ENCODE measurements around the gene CPA1. TPM values are rescaled to one million over a fixed set of nuclear protein-coding genes. Genes with fewer than 3 reads are reported as not detected.

The CPA1 gene
- total RNA-seq, 1 donor from 2014 or later, result not detected

GRCh38 chr7:130349911-130350782 lies 30.1 kb upstream of the CPA1 start:
- peaks cover 18% of the 10 kb centered on the region for H3K4me1 Mint-ChIP-seq (ENCODE audit: unreplicated experiment)
- H3K36me3 Mint-ChIP-seq (ENCODE audit: low read depth, unreplicated experiment), result peaks cover 3% of the 10 kb centered on the region
- no peaks in the 10 kb centered on the region for H3K9me3 Mint-ChIP-seq (ENCODE audit: unreplicated experiment)
- peaks cover 9% of the 10 kb centered on the region for H3K27me3 Mint-ChIP-seq (ENCODE audit: unreplicated experiment)
- no peak for DNase-seq (ENCODE audit: low spot score)
- H3K27ac Mint-ChIP-seq (ENCODE audit: unreplicated experiment), result peak overlapping the region; percentile 52
- TF ChIP-seq CTCF (IDR thresholded peaks at IDR 0.05; ENCODE audit: unreplicated experiment), result no peak
- H3K4me3 Mint-ChIP-seq (ENCODE audit: unreplicated experiment), result peak overlapping the region; percentile 18

- peaks cover 19% of the 10 kb centered on the region for H3K4me1 Mint-ChIP-seq (ENCODE audit: unreplicated experiment)
- no peak overlapping the region for H3K4me3 Mint-ChIP-seq (ENCODE audit: unreplicated experiment)
- DNase-seq (ENCODE audit: low spot score), result no peak
- no peaks in the 10 kb centered on the region for H3K9me3 Mint-ChIP-seq (ENCODE audit: unreplicated experiment)
- H3K36me3 Mint-ChIP-seq (ENCODE audit: low read depth, unreplicated experiment), result no peaks in the 10 kb centered on the region
- no peak for TF ChIP-seq CTCF (IDR thresholded peaks at IDR 0.05; ENCODE audit: unreplicated experiment)
- peaks cover 9% of the 10 kb centered on the region for H3K27me3 Mint-ChIP-seq (ENCODE audit: unreplicated experiment)
- H3K27ac Mint-ChIP-seq (ENCODE audit: unreplicated experiment), result no peak overlapping the region
Observed at GRCh38 chr7:130350945-130351790, 29.1 kb upstream of the CPA1 start.

GRCh38 chr7:130351791-130352090 lies 28.6 kb upstream of the CPA1 start:
- Mint-ChIP-seq H3K36me3 (ENCODE audit: low read depth, unreplicated experiment) (no peaks in the 10 kb centered on the region), H3K27me3 (ENCODE audit: unreplicated experiment) (peaks cover 9% of the 10 kb centered on the region), H3K9me3 (ENCODE audit: unreplicated experiment) (no peaks in the 10 kb centered on the region), H3K4me1 (ENCODE audit: unreplicated experiment) (peaks cover 25% of the 10 kb centered on the region), H3K4me3 (ENCODE audit: unreplicated experiment) (no peak overlapping the region), H3K27ac (ENCODE audit: unreplicated experiment) (no peak overlapping the region)
- no peak for TF ChIP-seq CTCF (IDR thresholded peaks at IDR 0.05; ENCODE audit: unreplicated experiment)
- DNase-seq (ENCODE audit: low spot score), result no peak

GRCh38 chr7:130352194-130353074 lies 27.9 kb upstream of the CPA1 start:
- no peak overlapping the region for H3K27ac Mint-ChIP-seq (ENCODE audit: unreplicated experiment)
- peaks cover 9% of the 10 kb centered on the region for H3K27me3 Mint-ChIP-seq (ENCODE audit: unreplicated experiment)
- peaks cover 28% of the 10 kb centered on the region for H3K4me1 Mint-ChIP-seq (ENCODE audit: unreplicated experiment)
- DNase-seq (ENCODE audit: low spot score), result no peak
- no peaks in the 10 kb centered on the region for H3K9me3 Mint-ChIP-seq (ENCODE audit: unreplicated experiment)
- no peak overlapping the region for H3K4me3 Mint-ChIP-seq (ENCODE audit: unreplicated experiment)
- TF ChIP-seq CTCF (IDR thresholded peaks at IDR 0.05; ENCODE audit: unreplicated experiment), result no peak
- H3K36me3 Mint-ChIP-seq (ENCODE audit: low read depth, unreplicated experiment), result no peaks in the 10 kb centered on the region
